ENCODE data around the gene DNM2. TPM values are rescaled to one million over a fixed set of nuclear protein-coding genes. Genes with fewer than 3 reads are reported as not detected.

DNM2 gene
- total RNA-seq, 1 donor from 2014 or later = 227 TPM

DNA sequence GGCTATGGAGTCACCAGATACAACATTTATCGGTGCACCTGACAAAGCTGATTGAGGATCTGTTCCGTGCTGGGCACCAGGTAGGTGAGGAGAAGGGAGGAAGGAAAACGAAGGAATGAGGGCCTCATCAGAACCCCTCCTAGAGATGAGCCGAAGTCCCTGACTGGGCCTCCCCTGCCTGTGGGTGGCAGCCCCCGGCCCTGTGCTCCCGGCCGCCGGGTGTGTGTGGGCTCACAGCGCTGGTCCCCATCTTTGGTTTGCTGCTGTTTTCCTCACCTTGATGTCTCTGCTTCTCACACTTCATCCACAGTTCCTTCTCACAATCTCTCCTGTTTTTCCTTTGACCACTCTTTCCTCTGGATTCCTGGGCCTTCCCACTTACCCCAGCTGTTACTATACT is 85.4 kb downstream of the DNM2 start:
- Mint-ChIP-seq H3K27ac (ENCODE audit: unreplicated experiment) (no peak overlapping the region), H3K9me3 (ENCODE audit: unreplicated experiment) (peaks cover 14% of the 10 kb centered on the region), H3K27me3 (ENCODE audit: unreplicated experiment) (peaks cover 9% of the 10 kb centered on the region), H3K4me3 (ENCODE audit: unreplicated experiment) (no peak overlapping the region), H3K36me3 (ENCODE audit: unreplicated experiment) (peaks cover 8% of the 10 kb centered on the region), H3K4me1 (ENCODE audit: low read depth, unreplicated experiment) (peaks cover 11% of the 10 kb centered on the region)
- no peak for DNase-seq
- TF ChIP-seq, protein P1, sequence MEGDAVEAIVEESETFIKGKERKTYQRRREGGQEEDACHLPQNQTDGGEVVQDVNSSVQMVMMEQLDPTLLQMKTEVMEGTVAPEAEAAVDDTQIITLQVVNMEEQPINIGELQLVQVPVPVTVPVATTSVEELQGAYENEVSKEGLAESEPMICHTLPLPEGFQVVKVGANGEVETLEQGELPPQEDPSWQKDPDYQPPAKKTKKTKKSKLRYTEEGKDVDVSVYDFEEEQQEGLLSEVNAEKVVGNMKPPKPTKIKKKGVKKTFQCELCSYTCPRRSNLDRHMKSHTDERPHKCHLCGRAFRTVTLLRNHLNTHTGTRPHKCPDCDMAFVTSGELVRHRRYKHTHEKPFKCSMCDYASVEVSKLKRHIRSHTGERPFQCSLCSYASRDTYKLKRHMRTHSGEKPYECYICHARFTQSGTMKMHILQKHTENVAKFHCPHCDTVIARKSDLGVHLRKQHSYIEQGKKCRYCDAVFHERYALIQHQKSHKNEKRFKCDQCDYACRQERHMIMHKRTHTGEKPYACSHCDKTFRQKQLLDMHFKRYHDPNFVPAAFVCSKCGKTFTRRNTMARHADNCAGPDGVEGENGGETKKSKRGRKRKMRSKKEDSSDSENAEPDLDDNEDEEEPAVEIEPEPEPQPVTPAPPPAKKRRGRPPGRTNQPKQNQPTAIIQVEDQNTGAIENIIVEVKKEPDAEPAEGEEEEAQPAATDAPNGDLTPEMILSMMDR (IDR thresholded peaks at IDR 0.05; ENCODE audit: partially characterized antibody, unreplicated experiment) = no peak

GRCh38 chr19:10805065-10805757 is 87.3 kb downstream of the DNM2 start:
- peaks cover 8% of the 10 kb centered on the region for H3K36me3 Mint-ChIP-seq (ENCODE audit: unreplicated experiment)
- H3K27ac Mint-ChIP-seq (ENCODE audit: unreplicated experiment) = peak overlapping the region; percentile 68
- no peak for DNase-seq
- peaks cover 14% of the 10 kb centered on the region for H3K4me1 Mint-ChIP-seq (ENCODE audit: low read depth, unreplicated experiment)
- H3K27me3 Mint-ChIP-seq (ENCODE audit: unreplicated experiment) = peaks cover 9% of the 10 kb centered on the region
- TF ChIP-seq, protein P1 (IDR thresholded peaks at IDR 0.05; ENCODE audit: partially characterized antibody, unreplicated experiment) = no peak
- H3K4me3 Mint-ChIP-seq (ENCODE audit: unreplicated experiment) = no peak overlapping the region
- H3K9me3 Mint-ChIP-seq (ENCODE audit: unreplicated experiment) = peaks cover 14% of the 10 kb centered on the region

- DNase-seq = peak; percentile 57
- no peak overlapping the region for H3K4me3 Mint-ChIP-seq (ENCODE audit: unreplicated experiment)
- H3K27me3 Mint-ChIP-seq (ENCODE audit: unreplicated experiment) = peaks cover 9% of the 10 kb centered on the region
- H3K9me3 Mint-ChIP-seq (ENCODE audit: unreplicated experiment) = peaks cover 14% of the 10 kb centered on the region
- peaks cover 8% of the 10 kb centered on the region for H3K36me3 Mint-ChIP-seq (ENCODE audit: unreplicated experiment)
- TF ChIP-seq, protein P1 (IDR thresholded peaks at IDR 0.05; ENCODE audit: partially characterized antibody, unreplicated experiment) = no peak
- peak overlapping the region; percentile 68 for H3K27ac Mint-ChIP-seq (ENCODE audit: unreplicated experiment)
- H3K4me1 Mint-ChIP-seq (ENCODE audit: low read depth, unreplicated experiment) = peaks cover 14% of the 10 kb centered on the region
These were observed 87.9 kb downstream of the DNM2 start for GRCh38 chr19:10805758-10806247.

GRCh38 chr19:10808937-10809649 is 91.2 kb downstream of the DNM2 start:
- TF ChIP-seq, protein P1 (IDR thresholded peaks at IDR 0.05; ENCODE audit: partially characterized antibody, unreplicated experiment) = no peak
- peaks cover 15% of the 10 kb centered on the region for H3K9me3 Mint-ChIP-seq (ENCODE audit: unreplicated experiment)
- peaks cover 7% of the 10 kb centered on the region for H3K27me3 Mint-ChIP-seq (ENCODE audit: unreplicated experiment)
- H3K4me1 Mint-ChIP-seq (ENCODE audit: low read depth, unreplicated experiment) = peaks cover 14% of the 10 kb centered on the region
- H3K36me3 Mint-ChIP-seq (ENCODE audit: unreplicated experiment) = peaks cover 8% of the 10 kb centered on the region
- no peak overlapping the region for H3K4me3 Mint-ChIP-seq (ENCODE audit: unreplicated experiment)
- DNase-seq = no peak
- peak overlapping the region; percentile 60 for H3K27ac Mint-ChIP-seq (ENCODE audit: unreplicated experiment)
